Fibroblast of mammary gland (primary cell): ENCODE measurements around the gene CCIN.
"Not testable (repeated sequence)": the region's sequence is repeated elsewhere in the genome, so short reads cannot be mapped to it uniquely, and the experiment has no call there.

Source experiments
- DNase-seq: peaks from one replicate; pipeline ENCODE4 v3.0.0-alpha.2; 2010; ENCODE audit warnings: low read depth
- H3K4me3 ChIP-seq: 2 replicates; pipeline ENCODE4 v1.5.1; 2011; ENCODE audit warnings: low read depth, mild to moderate bottlenecking, low read length, moderate library complexity; ENCODE audit not compliant: control insufficient read depth
- CTCF ChIP-seq: conservative IDR thresholded peaks from 2 replicates; pipeline ENCODE4 v1.5.1; 2011; ENCODE audit warnings: low read depth, low read length, inconsistent platforms; ENCODE audit not compliant: control insufficient read depth, insufficient read depth

The CCIN gene

GRCh38 chr9:36174731-36175130 is 5.5 kb downstream of the CCIN start:
- TF ChIP-seq CTCF: no peak
- no peak for DNase-seq

GRCh38 chr9:36175209-36175608 is 6.0 kb downstream of the CCIN start:
- H3K4me3 ChIP-seq, DNase-seq: not testable (repeated sequence)

More at GRCh38 chr9:36174731-36175130, 5.5 kb downstream of the CCIN start:
- H3K4me3 ChIP-seq: no peak overlapping the region

GRCh38 chr9:36176496-36176895 is 7.3 kb downstream of the CCIN start:
- not testable (repeated sequence) for DNase-seq, H3K4me3 ChIP-seq

GRCh38 chr9:36177571-36177970 is 8.4 kb downstream of the CCIN start:
- TF ChIP-seq CTCF: no peak
- H3K4me3 ChIP-seq: no peak overlapping the region
- DNase-seq: no peak

- H3K4me3 ChIP-seq, DNase-seq: not testable (repeated sequence)
These were observed 11.1 kb downstream of the CCIN start for GRCh38 chr9:36180243-36180642.

DNA sequence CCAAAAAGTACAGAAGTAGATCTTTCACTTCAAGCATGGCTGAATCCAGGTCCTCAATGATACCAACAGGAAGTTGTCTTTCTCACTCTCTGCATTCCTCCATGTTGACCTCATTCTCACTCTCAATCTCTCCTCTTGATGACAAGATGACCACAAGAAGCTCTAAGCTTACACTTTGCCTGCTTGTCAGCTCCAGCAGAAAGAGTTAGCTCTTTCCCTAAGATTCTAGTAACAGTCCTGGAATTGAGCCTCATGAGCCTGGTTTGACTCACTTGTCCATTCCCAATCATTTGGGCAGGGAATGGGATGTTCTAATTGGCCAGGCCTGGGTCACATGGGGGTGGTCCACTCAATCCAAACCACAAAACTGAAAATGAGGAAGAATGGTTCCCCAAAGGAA is 18.2 kb downstream of the CCIN start:
- no peak overlapping the region for H3K4me3 ChIP-seq
- TF ChIP-seq CTCF: no peak
- DNase-seq: peak; percentile 96

DNA sequence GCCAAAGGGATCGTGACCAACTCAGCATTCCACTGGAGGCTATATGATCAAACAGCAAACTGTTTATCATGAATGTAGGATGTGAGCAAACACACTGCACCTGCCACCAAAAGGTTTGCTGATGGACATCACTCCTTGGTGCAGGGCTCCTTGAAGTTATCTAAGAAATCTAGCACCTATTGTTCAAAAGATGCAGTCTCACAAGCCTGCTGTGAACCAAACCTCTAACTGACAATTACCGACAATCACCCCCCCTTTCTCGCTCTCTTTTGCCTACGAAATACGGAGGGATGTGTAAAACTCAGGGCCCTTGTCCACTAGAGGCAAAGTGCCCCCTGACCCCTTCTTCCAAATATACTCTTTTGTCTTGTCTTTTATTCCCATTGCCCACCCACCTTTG is 19.0 kb downstream of the CCIN start:
- no peak for DNase-seq
- H3K4me3 ChIP-seq: no peak overlapping the region
- TF ChIP-seq CTCF: no peak

GRCh38 chr9:36189976-36190375 is 20.8 kb downstream of the CCIN start:
- peak overlapping the region; percentile 81 for H3K4me3 ChIP-seq
- no peak for TF ChIP-seq CTCF
- no peak for DNase-seq
